Testis (tissue), 2 donors: ENCODE data around the gene EHD4.

ENCODE experiments used
- CTCF ChIP-seq, 3 experiments: fragments of 450-650 bp in 2 of 3; fragments of 200-600 bp in 1 of 3; sonication (generic) in 1 of 3; IDR thresholded peaks; one replicate each; pipeline ENCODE4 v1.5.1; 2016 to 2019; ENCODE audit warnings: antibody characterized with exemption in 3 of 3, mild to moderate bottlenecking in 2 of 3, moderate library complexity in 1 of 3
- POLR2A ChIP-seq: fragments of 450-650 bp; IDR thresholded peaks from one replicate; pipeline ENCODE4 v1.6.1; 2017; ENCODE audit warnings: antibody characterized with exemption, mild to moderate bottlenecking, moderate library complexity

GRCh38 chr15:41942886-41943285, 29.5 kb downstream of the EHD4 start:
- TF ChIP-seq CTCF (IDR thresholded peaks at IDR 0.05) (no peak), POLR2A (no peak)
